MM.1S (cell line): Measurements from ENCODE around the gene SLCO3A1.

ENCODE experiments used
- DNase-seq: peaks from one replicate; pipeline ENCODE4 v3.0.0-alpha.2; 2015
- H2AFZ ChIP-seq: fragments of 300-600 bp; sonication (generic); 2 replicates; pipeline ENCODE4 v1.6.0; 2016; ENCODE audit warnings: antibody characterized with exemption, low read length
- H3F3A ChIP-seq: fragments of 300-600 bp; sonication (generic); 2 replicates; pipeline ENCODE4 v1.6.1; 2016; ENCODE audit warnings: mild to moderate bottlenecking, antibody characterized with exemption, low read length, moderate library complexity, mixed read lengths; ENCODE audit not compliant: insufficient read depth
- H3K27ac ChIP-seq: fragments of 300-600 bp; sonication (generic); 2 replicates; pipeline ENCODE4 v1.5.1; 2016; ENCODE audit warnings: mild to moderate bottlenecking, low read length
- H3K27me3 ChIP-seq: fragments of 300-600 bp; sonication (generic); replicated peaks from 2 replicates; pipeline ENCODE4 v1.6.0; 2016; ENCODE audit warnings: low read length; ENCODE audit not compliant: insufficient read depth
- H3K36me3 ChIP-seq: fragments of 300-600 bp; sonication (generic); replicated peaks from 2 replicates; pipeline ENCODE4 v1.6.1; 2016; ENCODE audit warnings: mild to moderate bottlenecking, low read length, mixed read lengths; ENCODE audit not compliant: insufficient read depth
- H3K4me1 ChIP-seq: fragments of 300-600 bp; sonication (generic); 2 replicates; pipeline ENCODE4 v1.6.1; 2016; ENCODE audit warnings: low read length, mixed read lengths
- H3K4me2 ChIP-seq: fragments of 300-600 bp; sonication (generic); 2 replicates; pipeline ENCODE4 v1.6.0; 2016; ENCODE audit warnings: low read depth, low read length
- H3K4me3 ChIP-seq: fragments of 300-600 bp; sonication (generic); 2 replicates; pipeline ENCODE4 v1.5.1; 2016; ENCODE audit warnings: low read length, mixed read lengths
- H3K79me2 ChIP-seq: fragments of 300-600 bp; sonication (generic); 2 replicates; pipeline ENCODE4 v1.6.1; 2016; ENCODE audit warnings: mixed run types, low read length, mixed read lengths
- H3K9ac ChIP-seq: fragments of 300-600 bp; sonication (generic); 2 replicates; pipeline ENCODE4 v1.6.1; 2016; ENCODE audit warnings: low read length, mixed read lengths
- H3K9me2 ChIP-seq: fragments of 300-600 bp; sonication (generic); replicated peaks from 2 replicates; pipeline ENCODE4 v1.6.1; 2016; ENCODE audit warnings: mild to moderate bottlenecking, low read length, mixed read lengths; ENCODE audit not compliant: insufficient read depth
- H3K9me3 ChIP-seq: fragments of 300-600 bp; sonication (generic); replicated peaks from 2 replicates; pipeline ENCODE4 v1.6.1; 2016; ENCODE audit warnings: mild to moderate bottlenecking, low read length, mixed read lengths; ENCODE audit not compliant: insufficient read depth
- H4K20me1 ChIP-seq: fragments of 300-600 bp; sonication (generic); 2 replicates; pipeline ENCODE4 v1.6.1; 2016; ENCODE audit warnings: mild to moderate bottlenecking, low read length, moderate library complexity, mixed read lengths; ENCODE audit not compliant: insufficient read depth
- EZH2 ChIP-seq: fragments of 300-600 bp; sonication (generic); optimal IDR thresholded peaks from 2 replicates; pipeline ENCODE3; 2017; ENCODE audit warnings: low read depth, mild to moderate bottlenecking, antibody characterized with exemption, low read length, mixed read lengths
- EZH2phosphoT487 ChIP-seq: fragments of 300-600 bp; sonication (generic); IDR thresholded peaks from 2 replicates; pipeline ENCODE4 v1.6.1; 2018; ENCODE audit warnings: antibody characterized with exemption, low read length
- TF ChIP-seq, protein P1 (sequence below): fragments of 300-600 bp; sonication (generic); IDR thresholded peaks from 2 replicates; pipeline ENCODE4 v1.5.1; 2016; ENCODE audit warnings: antibody characterized with exemption, low read length, mixed read lengths

Gene SLCO3A1

DNA sequence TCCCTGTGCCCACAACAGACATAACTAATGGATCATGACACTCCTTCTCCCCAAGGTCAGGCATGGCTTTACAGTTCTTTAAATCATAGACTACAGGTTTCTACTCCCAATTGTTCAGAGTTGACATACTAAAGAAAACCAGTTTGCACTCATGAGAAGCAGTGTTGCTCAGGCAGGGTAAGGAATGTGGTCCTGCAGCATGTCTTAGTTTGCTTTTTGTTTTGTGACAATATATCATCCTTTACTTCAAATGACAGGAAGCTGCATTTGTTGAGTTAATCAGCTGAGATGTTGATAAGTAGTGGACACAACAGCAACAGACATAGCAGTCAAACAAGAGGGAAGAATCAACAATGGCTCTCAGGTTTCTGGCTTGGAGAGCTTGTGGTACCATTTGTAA, 267.5 kb downstream of the SLCO3A1 start:
- Histone ChIP-seq H3K79me2 (no peaks in the 10 kb centered on the region), H3K4me2 (no peak overlapping the region), H3K9me2 (no peaks in the 10 kb centered on the region), H3K9me3 (no peaks in the 10 kb centered on the region), H3K36me3 (no peaks in the 10 kb centered on the region), H3K9ac (no peak overlapping the region), H4K20me1 (no peaks in the 10 kb centered on the region), H3F3A (no peaks in the 10 kb centered on the region), H3K27ac (no peak overlapping the region), H3K27me3 (no peaks in the 10 kb centered on the region), H2AFZ (no peak overlapping the region), H3K4me1 (peaks cover 1% of the 10 kb centered on the region; the same call in 1 of the 2 replicates), H3K4me3 (no peak overlapping the region)
- no peak for TF ChIP-seq EZH2
- no peak for DNase-seq

DNA sequence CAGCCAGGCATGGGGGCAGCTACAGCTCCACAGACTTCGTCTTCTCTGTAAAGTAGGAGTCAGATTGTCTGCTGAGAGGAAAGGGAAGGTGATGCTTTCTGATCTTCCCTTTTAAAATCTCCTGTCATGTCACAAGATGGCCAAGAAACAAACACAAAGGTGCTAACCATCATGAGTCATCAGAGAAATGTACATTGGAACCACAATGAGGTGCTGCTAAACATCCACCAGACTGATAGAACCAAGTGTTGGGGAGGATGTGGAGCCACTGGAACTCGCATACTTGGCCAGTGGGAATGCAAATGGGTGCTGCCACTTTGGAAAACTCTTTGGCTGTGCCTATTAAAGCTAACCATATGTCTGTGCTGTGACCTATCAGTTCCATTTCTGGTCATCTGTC, 268.8 kb downstream of the SLCO3A1 start:
- Histone ChIP-seq H4K20me1 (no peaks in the 10 kb centered on the region), H3K4me3 (no peak overlapping the region), H3K9me2 (no peaks in the 10 kb centered on the region), H3K9me3 (no peaks in the 10 kb centered on the region), H3K27ac (no peak overlapping the region), H3F3A (no peaks in the 10 kb centered on the region), H3K4me2 (no peak overlapping the region), H2AFZ (no peak overlapping the region), H3K79me2 (no peaks in the 10 kb centered on the region), H3K9ac (no peak overlapping the region), H3K4me1 (no peaks in the 10 kb centered on the region), H3K36me3 (no peaks in the 10 kb centered on the region), H3K27me3 (no peaks in the 10 kb centered on the region)
- TF ChIP-seq EZH2 (no peak), EZH2phosphoT487 (no peak)
- TF ChIP-seq, protein P1, sequence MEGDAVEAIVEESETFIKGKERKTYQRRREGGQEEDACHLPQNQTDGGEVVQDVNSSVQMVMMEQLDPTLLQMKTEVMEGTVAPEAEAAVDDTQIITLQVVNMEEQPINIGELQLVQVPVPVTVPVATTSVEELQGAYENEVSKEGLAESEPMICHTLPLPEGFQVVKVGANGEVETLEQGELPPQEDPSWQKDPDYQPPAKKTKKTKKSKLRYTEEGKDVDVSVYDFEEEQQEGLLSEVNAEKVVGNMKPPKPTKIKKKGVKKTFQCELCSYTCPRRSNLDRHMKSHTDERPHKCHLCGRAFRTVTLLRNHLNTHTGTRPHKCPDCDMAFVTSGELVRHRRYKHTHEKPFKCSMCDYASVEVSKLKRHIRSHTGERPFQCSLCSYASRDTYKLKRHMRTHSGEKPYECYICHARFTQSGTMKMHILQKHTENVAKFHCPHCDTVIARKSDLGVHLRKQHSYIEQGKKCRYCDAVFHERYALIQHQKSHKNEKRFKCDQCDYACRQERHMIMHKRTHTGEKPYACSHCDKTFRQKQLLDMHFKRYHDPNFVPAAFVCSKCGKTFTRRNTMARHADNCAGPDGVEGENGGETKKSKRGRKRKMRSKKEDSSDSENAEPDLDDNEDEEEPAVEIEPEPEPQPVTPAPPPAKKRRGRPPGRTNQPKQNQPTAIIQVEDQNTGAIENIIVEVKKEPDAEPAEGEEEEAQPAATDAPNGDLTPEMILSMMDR: no peak
- no peak for DNase-seq

DNA sequence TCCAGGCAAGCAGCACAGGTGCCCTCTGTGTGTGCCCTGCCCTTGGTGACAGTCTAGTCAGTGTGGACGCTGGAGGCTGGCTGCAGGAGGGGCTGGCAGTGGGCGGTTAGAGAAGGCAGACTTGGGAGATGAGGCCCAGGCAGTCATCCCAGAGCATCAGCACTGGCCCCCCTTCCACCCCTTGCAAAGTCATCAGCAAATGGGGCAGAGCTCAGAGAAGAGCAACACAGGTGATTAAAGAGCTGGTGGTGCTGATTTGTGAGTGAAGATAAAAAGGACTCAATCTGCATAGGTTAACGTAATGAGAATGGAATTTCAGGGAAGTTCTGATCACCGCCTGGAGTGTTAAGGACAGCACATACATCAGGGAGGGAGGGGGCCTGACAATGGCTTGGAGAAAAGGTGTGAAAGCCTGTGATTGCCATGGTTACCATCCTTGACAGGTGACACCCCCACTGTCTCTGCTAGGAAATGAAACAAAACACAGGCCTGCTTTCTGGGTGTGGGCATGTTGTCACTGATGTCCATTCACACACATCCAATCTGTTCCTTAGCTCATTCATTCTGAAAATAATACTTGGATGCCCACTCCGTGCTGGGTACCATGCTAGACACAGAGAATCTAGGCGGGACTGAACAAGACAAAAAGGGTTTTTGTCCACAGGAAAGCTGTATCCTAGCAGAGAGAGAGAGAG, 270.6 kb downstream of the SLCO3A1 start:
- no peak overlapping the region for H3K4me2 ChIP-seq

DNA sequence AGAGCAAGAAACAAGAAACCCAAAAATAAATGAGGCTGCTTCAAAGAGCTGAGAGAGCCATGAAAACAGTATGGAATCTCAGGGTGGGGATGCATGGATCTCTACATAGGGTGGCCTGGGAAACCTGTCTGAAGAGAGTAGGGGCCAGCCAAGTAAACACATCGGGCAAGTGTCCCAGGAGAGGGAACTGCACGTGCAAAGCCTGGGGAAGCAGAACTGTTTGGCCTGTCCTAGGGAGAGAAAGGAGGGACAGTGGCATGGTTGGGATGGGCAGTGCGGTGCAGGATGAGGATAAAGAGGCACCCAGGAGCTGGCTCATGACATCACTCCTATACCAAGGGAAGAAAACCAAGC, 271.1 kb downstream of the SLCO3A1 start:
- Histone ChIP-seq H3F3A (no peaks in the 10 kb centered on the region), H3K27me3 (no peaks in the 10 kb centered on the region), H3K79me2 (no peaks in the 10 kb centered on the region), H3K9ac (no peak overlapping the region), H2AFZ (no peak overlapping the region), H3K36me3 (no peaks in the 10 kb centered on the region), H4K20me1 (no peaks in the 10 kb centered on the region), H3K9me3 (no peaks in the 10 kb centered on the region), H3K9me2 (no peaks in the 10 kb centered on the region), H3K4me1 (no peaks in the 10 kb centered on the region), H3K27ac (no peak overlapping the region), H3K4me2 (no peak overlapping the region), H3K4me3 (no peak overlapping the region)
- DNase-seq: no peak
- TF ChIP-seq, protein P1: no peak
- no peak for TF ChIP-seq EZH2phosphoT487
- no peak for TF ChIP-seq EZH2

More for the DNA sequence above, 270.6 kb downstream of the SLCO3A1 start:
- H3K9me2 ChIP-seq: no peaks in the 10 kb centered on the region
- DNase-seq: no peak
- TF ChIP-seq, protein P1: no peak
- TF ChIP-seq EZH2 (no peak), EZH2phosphoT487 (no peak)
- no peaks in the 10 kb centered on the region for H3K4me1 ChIP-seq
- H3K9ac ChIP-seq: no peak overlapping the region
- no peaks in the 10 kb centered on the region for H3K27me3 ChIP-seq
- H3K36me3 ChIP-seq: no peaks in the 10 kb centered on the region
- H3K4me3 ChIP-seq: no peak overlapping the region
- H3F3A ChIP-seq: no peaks in the 10 kb centered on the region
- H2AFZ ChIP-seq: no peak overlapping the region
- no peaks in the 10 kb centered on the region for H3K79me2 ChIP-seq
- H3K9me3 ChIP-seq: no peaks in the 10 kb centered on the region
- H3K27ac ChIP-seq: no peak overlapping the region
- H4K20me1 ChIP-seq: no peaks in the 10 kb centered on the region
